PFSK-1 (cell line): ENCODE measurements around the gene ITGB1.

ENCODE experiments used
- FOXP2 ChIP-seq: optimal IDR thresholded peaks from 2 replicates; pipeline ENCODE3; 2011; ENCODE audit warnings: borderline replicate concordance, control low read depth, inconsistent platforms; ENCODE audit not compliant: insufficient read depth; ENCODE audit errors: extremely low read length, extremely low read depth
- POLR2AphosphoS5 ChIP-seq: IDR thresholded peaks from 2 replicates; pipeline ENCODE4 v1.6.1; 2012; ENCODE audit warnings: low read depth, mild to moderate bottlenecking, control low read depth, low read length, moderate library complexity
- REST ChIP-seq, 2 experiments: IDR thresholded peaks; 2 replicates each; pipeline versions ENCODE4 v1.6.1 to v1.8.0; 2011 to 2012; ENCODE audit warnings: low read depth in 2 of 2, low read length in 2 of 2, control low read depth in 1 of 2, inconsistent platforms in 1 of 2, mild to moderate bottlenecking in 1 of 2, moderate library complexity in 1 of 2; ENCODE audit not compliant: insufficient read depth in 1 of 2
- SIN3A ChIP-seq: IDR thresholded peaks from 2 replicates; pipeline ENCODE4 v1.6.1; 2012; ENCODE audit warnings: mild to moderate bottlenecking, low read length, moderate library complexity, borderline replicate concordance; ENCODE audit not compliant: insufficient read depth
- TAF1 ChIP-seq: IDR thresholded peaks from 2 replicates; pipeline ENCODE4 v1.6.1; 2012; ENCODE audit warnings: low read length, control low read depth, borderline replicate concordance; ENCODE audit not compliant: insufficient read depth

Gene ITGB1

GRCh38 chr10:32877915-32878314 lies 80.1 kb downstream of the ITGB1 start:
- TF ChIP-seq TAF1 (no peak), FOXP2 (no peak), SIN3A (no peak), POLR2AphosphoS5 (no peak), REST (IDR thresholded peaks at IDR 0.05; ENCODE audit: insufficient read depth in 1 of 2, low read depth in 2 of 2, low read length in 2 of 2) (no peak)

- TF ChIP-seq TAF1 (no peak), SIN3A (no peak), REST (IDR thresholded peaks at IDR 0.05; ENCODE audit: insufficient read depth in 1 of 2, low read depth in 2 of 2, low read length in 2 of 2) (no peak), FOXP2 (no peak), POLR2AphosphoS5 (no peak)
Measured at GRCh38 chr10:32865170-32865569, 92.9 kb downstream of the ITGB1 start.

- TF ChIP-seq TAF1, result no peak
- TF ChIP-seq FOXP2, result no peak
- TF ChIP-seq SIN3A, result no peak
- no peak for TF ChIP-seq POLR2AphosphoS5
- TF ChIP-seq REST (IDR thresholded peaks at IDR 0.05; ENCODE audit: insufficient read depth in 1 of 2, low read depth in 2 of 2, low read length in 2 of 2), result no peak
Measured at GRCh38 chr10:32854435-32854834, 103.6 kb downstream of the ITGB1 start.

- TF ChIP-seq REST (IDR thresholded peaks at IDR 0.05; ENCODE audit: insufficient read depth in 1 of 2, low read depth in 2 of 2, low read length in 2 of 2) (no peak), SIN3A (no peak), FOXP2 (no peak), TAF1 (no peak), POLR2AphosphoS5 (no peak)
Measured at GRCh38 chr10:32851301-32851700, 106.7 kb downstream of the ITGB1 start.
